Colonic mucosa (tissue), 4 donors: Measurements from ENCODE around the gene SLC26A4. TPM values are rescaled to one million over a fixed set of nuclear protein-coding genes. Genes with fewer than 3 reads are reported as not detected.

Experiments
- DNase-seq: peaks from one replicate; pipeline ENCODE4 v3.0.0-alpha.2; 2020
- H3K27ac ChIP-seq: fragments of 200-600 bp; one replicate; pipeline ENCODE4 v1.8.0; 2021
- H3K27me3 ChIP-seq: fragments of 200-600 bp; one replicate; pipeline ENCODE4 v1.8.0; 2021
- H3K36me3 ChIP-seq: fragments of 200-600 bp; one replicate; pipeline ENCODE4 v1.8.0; 2021
- H3K4me1 ChIP-seq: fragments of 200-600 bp; one replicate; pipeline ENCODE4 v1.8.0; 2021; ENCODE audit warnings: mild to moderate bottlenecking
- H3K4me3 ChIP-seq: fragments of 200-600 bp; one replicate; pipeline ENCODE4 v1.8.0; 2021
- H3K9ac ChIP-seq, 2 donors: one replicate each; pipeline ENCODE4 v1.7.0; 2013; ENCODE audit warnings: control low read depth in 2 of 2, low read depth in 2 of 2, low read length in 2 of 2
- H3K9me3 ChIP-seq: fragments of 200-600 bp; one replicate; pipeline ENCODE4 v1.8.0; 2021
- intact Hi-C: fragments of 100-400 bp; cut with DNase I; formaldehyde crosslinking; loops from one replicate; pipeline ENCODE4 v1.14.1; 2022
- total RNA-seq, 2 donors: library from RNA; stranded (reverse); fragmentation: NEBNext Ultra II Directional in 1 of 2; extraction: Animal tissue kit (Norgen Biotek cat#: 25700) in 1 of 2; gene quantifications; one replicate each; pipeline ENCODE4 v1.2.1, GENCODE V29; 2021
- TF ChIP-seq, protein P1 (sequence below): fragments of 200-600 bp; IDR thresholded peaks from one replicate; pipeline ENCODE4 v1.8.0; 2022; ENCODE audit warnings: antibody characterized with exemption, mild to moderate bottlenecking
- donor health status: healthy.
- donor health status: DM: no; HTN: no; CAD: no.
- donor health status: DM: no; HTN: no; CAD: no.

SLC26A4 gene
- total RNA-seq, 2 donors from 2014 or later, result 0.32 to 0.59 TPM

- Histone ChIP-seq H3K27me3 (no peaks in the 10 kb centered on the region), H3K9me3 (no peaks in the 10 kb centered on the region), H3K27ac (peak within 1 kb of the TSS; percentile 94), H3K9ac (peak within 1 kb of the TSS; percentile 88 to 95), H3K4me1 (peaks cover 14% of the 10 kb centered on the region), H3K4me3 (peak within 1 kb of the TSS; percentile 71), H3K36me3 (no peaks in the 10 kb centered on the region)
- DNase-seq, result peak; percentile 97
- intact Hi-C loops, result loop anchor here (2.0 kb wide), 1 partner anchor 135 kb away; no protein-coding TSS in a partner anchor
- TF ChIP-seq, protein P1, sequence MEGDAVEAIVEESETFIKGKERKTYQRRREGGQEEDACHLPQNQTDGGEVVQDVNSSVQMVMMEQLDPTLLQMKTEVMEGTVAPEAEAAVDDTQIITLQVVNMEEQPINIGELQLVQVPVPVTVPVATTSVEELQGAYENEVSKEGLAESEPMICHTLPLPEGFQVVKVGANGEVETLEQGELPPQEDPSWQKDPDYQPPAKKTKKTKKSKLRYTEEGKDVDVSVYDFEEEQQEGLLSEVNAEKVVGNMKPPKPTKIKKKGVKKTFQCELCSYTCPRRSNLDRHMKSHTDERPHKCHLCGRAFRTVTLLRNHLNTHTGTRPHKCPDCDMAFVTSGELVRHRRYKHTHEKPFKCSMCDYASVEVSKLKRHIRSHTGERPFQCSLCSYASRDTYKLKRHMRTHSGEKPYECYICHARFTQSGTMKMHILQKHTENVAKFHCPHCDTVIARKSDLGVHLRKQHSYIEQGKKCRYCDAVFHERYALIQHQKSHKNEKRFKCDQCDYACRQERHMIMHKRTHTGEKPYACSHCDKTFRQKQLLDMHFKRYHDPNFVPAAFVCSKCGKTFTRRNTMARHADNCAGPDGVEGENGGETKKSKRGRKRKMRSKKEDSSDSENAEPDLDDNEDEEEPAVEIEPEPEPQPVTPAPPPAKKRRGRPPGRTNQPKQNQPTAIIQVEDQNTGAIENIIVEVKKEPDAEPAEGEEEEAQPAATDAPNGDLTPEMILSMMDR, result peak; percentile 40
Measured at GRCh38 chr7:107743567-107744344, 83.1 kb downstream of the SLC26A4 start, which contains the start of gene CBLL1. TSS of gene CBLL1 (plus strand) at chr7:107744142. CDS start at chr7:107744164, 22 bp downstream.

DNA sequence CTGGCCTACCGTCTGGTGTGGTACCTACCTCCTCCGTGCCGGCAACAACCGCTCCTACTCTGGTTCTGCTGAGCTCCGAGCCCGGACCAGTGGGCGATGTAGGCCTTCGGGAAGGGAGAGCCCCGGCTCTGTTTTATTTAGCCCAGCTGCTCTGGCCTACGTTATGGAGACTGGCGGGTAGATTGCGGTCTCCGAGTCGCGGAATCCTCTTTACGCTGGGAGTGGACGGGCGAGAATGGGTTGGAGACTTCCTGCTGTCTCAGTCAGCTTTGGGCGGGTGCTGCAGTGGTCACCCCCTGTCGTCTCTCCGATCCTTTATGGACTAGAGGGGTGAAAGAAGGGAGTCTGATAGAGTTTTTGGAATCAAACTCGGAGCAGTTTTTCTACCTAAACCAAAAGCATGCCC is 83.7 kb downstream of the SLC26A4 start:
- no peak for DNase-seq
- peak overlapping the region; percentile 88 to 95 for H3K9ac ChIP-seq
- TF ChIP-seq, protein P1, result no peak
- no peaks in the 10 kb centered on the region for H3K9me3 ChIP-seq
- H3K4me1 ChIP-seq, result peaks cover 14% of the 10 kb centered on the region
- H3K27ac ChIP-seq, result peak overlapping the region; percentile 94
- H3K4me3 ChIP-seq, result peak overlapping the region; percentile 71
- H3K36me3 ChIP-seq, result no peaks in the 10 kb centered on the region
- H3K27me3 ChIP-seq, result no peaks in the 10 kb centered on the region
- intact Hi-C loops, result no loop called here

- no peak for DNase-seq
- H3K9me3 ChIP-seq, result no peaks in the 10 kb centered on the region
- no peak overlapping the region for H3K27ac ChIP-seq
- no peaks in the 10 kb centered on the region for H3K36me3 ChIP-seq
- no peaks in the 10 kb centered on the region for H3K27me3 ChIP-seq
- H3K9ac ChIP-seq, result no peak overlapping the region
- TF ChIP-seq, protein P1, result no peak
- intact Hi-C loops, result no loop called here
- H3K4me1 ChIP-seq, result peaks cover 14% of the 10 kb centered on the region
- no peak overlapping the region for H3K4me3 ChIP-seq
Measured at GRCh38 chr7:107746006-107746405, 85.4 kb downstream of the SLC26A4 start.

GRCh38 chr7:107751113-107751512 is 90.5 kb downstream of the SLC26A4 start:
- H3K9me3 ChIP-seq, result no peaks in the 10 kb centered on the region
- H3K27ac ChIP-seq, result no peak overlapping the region
- H3K27me3 ChIP-seq, result no peaks in the 10 kb centered on the region
- no peak overlapping the region for H3K4me3 ChIP-seq
- intact Hi-C loops, result no loop called here
- no peak overlapping the region for H3K9ac ChIP-seq
- no peaks in the 10 kb centered on the region for H3K4me1 ChIP-seq
- TF ChIP-seq, protein P1, result no peak
- H3K36me3 ChIP-seq, result peaks cover 7% of the 10 kb centered on the region
- DNase-seq, result no peak

DNA sequence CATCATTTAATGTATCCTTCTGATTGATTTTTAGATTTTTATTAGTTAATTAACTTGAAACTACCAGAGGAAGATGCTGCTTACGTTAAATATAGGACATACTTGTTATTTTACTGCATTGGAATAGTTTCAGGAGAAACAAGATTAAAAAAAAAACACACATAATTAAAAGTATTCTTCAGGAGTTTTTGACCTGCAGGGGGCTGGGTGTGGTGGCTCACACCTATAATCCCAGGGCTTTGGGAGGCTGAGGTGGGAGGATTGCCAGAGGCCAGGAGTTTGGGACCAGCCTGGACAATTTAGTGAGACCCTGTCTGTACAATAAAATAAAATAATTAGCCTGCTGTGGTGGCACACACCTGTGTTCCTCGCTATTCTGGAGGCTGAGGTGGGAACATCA is 94.0 kb downstream of the SLC26A4 start:
- no peak for DNase-seq
- H3K36me3 ChIP-seq, result peaks cover 16% of the 10 kb centered on the region
- TF ChIP-seq, protein P1, result no peak

More for the DNA sequence above, 94.0 kb downstream of the SLC26A4 start:
- no peak overlapping the region for H3K9ac ChIP-seq
- intact Hi-C loops, result no loop called here
- H3K27ac ChIP-seq, result no peak overlapping the region
- no peaks in the 10 kb centered on the region for H3K4me1 ChIP-seq
- no peaks in the 10 kb centered on the region for H3K27me3 ChIP-seq
- H3K9me3 ChIP-seq, result no peaks in the 10 kb centered on the region
- no peak overlapping the region for H3K4me3 ChIP-seq
